ENCODE data around the gene KCNQ1.

- TF ChIP-seq PATZ1 (CRISPR knock-in tag; IDR thresholded peaks at IDR 0.05; ENCODE audit: borderline replicate concordance), result no peak
- TF ChIP-seq OSR1 (CRISPR knock-in tag; IDR thresholded peaks at IDR 0.05), result no peak
- no peak for TF ChIP-seq RARB (CRISPR knock-in tag; IDR thresholded peaks at IDR 0.05)
Observed at GRCh38 chr11:2830886-2831285, 386.1 kb downstream of the KCNQ1 start.

Measured in SK-N-SH treated with all-trans-retinoic acid at 6 μM for 48 hours (cell line).